Activated T-helper 1 cell treated with anti-CD3 and anti-CD28 coated beads, Interleukin-2, amount 50 U/mL, for 16 hours (primary cell): ENCODE data around the gene KIT.

Source experiments
- DNase-seq, 2 donors: peaks; one replicate each; pipeline ENCODE4 v3.0.0-alpha.2; 2020; ENCODE audit warnings: low read depth in 1 of 2, low spot score in 1 of 2

KIT gene

GRCh38 chr4:54695788-54696187 is 38.0 kb downstream of the KIT start:
- DNase-seq: no peak

DNA sequence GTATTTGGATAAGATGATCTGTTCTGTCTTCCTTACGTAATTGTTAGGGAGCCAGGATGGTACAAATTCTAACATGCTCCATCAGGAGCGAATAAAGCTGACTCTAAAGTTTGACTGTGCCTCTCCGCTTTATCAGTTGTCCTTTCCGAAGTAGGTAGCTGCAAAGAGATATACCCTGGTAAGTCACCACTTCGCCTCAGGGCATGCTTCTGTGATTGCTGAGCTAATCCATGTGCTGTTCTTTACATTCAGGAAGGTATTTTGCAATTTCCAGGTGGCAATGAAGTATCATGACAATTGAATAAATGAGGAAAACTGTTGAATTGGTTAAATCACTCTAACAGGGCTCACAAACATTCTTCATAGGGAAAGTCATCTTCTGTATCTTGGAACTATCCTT is 38.9 kb downstream of the KIT start:
- DNase-seq: no peak

GRCh38 chr4:54700986-54701385 is 43.2 kb downstream of the KIT start:
- no peak for DNase-seq

- no peak for DNase-seq
Measured at GRCh38 chr4:54703182-54703581, 45.4 kb downstream of the KIT start.

DNA sequence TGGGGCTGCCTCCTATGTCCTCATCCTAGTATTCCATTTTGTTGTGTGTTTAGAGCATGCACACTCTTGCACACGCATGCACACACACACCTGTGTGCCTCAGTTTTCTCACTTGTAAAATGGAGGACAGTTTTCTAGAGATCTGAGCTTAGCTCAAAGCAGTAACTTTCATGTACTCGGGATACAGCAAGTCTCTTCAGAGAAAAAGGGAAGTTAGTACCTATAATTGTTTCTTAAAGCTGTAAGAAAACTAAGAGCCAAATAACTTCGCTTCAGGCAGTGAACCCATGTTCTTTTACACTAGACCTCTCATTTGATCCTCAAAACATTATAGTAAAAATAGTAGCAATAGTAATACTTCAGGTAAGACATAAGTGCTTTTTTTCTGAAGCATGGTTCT is 49.6 kb downstream of the KIT start:
- no peak for DNase-seq

DNA sequence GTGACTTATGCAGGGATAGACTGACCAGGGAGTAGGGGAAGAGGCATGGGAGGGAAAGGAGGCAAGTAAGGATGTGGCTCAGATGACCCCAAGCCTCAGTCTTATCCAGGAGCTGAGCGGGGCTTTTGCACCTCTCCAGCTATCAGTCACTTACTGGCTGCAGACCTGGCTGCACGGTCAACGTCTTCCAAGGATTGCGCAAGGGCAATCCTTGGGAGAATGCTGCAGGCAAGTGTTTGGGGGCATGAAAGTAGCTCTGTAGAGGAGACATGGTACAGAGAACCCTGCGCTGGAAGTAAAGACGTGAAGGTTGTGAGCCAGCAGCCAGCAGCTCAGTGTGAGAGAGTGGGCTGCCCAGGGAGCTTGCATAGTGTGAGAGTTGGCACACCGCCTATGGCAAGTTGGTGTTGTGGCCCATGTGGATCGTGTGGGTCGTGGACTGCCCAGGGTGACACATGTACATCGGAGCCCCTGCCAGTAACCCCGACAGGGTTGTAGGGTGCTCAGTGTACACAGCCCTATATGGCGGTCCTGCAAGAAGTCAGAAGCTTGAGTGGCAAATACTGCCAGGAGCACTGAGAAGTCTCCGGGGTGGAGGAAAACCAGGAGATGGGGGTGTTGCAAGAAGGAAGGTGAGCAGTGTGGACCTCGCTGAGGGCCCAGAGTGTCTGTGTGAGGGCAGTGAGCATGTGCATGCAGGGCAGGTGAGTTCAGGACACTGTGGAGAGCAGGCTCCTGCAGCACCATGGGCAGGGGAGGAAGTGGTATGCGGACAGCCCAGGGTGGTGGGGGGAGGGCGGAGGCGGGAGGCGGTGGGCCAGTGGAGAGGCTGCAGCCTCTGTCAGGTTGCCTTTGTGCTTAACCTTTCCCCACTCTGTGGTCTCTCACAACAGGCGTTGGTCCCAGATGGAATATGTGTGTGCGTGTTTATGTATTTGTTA is 50.9 kb downstream of the KIT start:
- no peak for DNase-seq

- DNase-seq: no peak
Measured at GRCh38 chr4:54709400-54709799, 51.6 kb downstream of the KIT start.

GRCh38 chr4:54712206-54712605 is 54.4 kb downstream of the KIT start:
- DNase-seq: no peak

- no peak for DNase-seq
Measured at GRCh38 chr4:54714631-54715030, 56.9 kb downstream of the KIT start.

DNA sequence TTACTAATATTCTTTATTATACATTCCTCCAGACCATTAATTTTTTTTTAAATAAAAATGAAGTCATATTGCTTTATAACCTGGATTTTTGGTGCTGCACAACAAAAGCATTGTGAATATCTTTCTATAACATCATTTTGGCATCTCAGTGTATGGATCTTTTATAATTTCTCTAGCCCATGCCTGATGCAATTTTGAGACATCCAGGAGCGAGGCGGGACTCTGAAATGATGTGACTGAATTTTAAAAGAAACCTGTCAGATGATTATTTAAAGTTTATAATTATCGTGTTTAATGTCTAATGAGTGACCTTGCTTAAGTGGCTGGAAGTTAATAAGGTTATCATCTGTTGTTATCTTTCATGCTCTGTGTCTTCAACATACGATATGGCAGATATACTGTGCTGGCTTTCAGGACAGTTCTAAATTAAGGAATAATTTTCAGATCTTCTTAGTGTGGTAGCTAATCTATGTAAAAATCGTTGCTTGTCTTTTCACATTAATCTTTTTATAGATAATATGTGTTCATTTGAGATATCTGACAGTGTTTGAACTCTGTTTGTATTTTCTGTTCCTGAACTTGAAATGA is 58.8 kb downstream of the KIT start:
- DNase-seq: no peak

- no peak for DNase-seq
Measured at GRCh38 chr4:54717694-54718093, 59.9 kb downstream of the KIT start.

DNA sequence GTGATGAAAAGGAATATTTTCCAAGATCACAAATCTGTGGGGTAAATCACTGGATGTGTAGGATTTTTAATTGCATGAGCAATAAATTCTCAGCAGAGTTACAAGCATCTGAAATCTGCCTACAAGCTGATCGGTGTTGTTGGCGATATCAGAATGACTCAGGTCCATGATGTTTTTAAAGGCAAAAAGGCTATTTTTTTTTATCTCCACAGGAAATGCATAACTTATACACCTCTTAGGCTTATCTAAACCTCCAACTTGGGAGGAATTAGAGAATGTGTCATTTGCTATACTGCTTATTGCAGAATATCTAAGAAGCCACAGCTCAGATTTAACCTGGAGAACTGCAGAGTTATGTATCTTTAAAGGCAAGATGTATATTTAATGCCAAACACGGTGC is 61.6 kb downstream of the KIT start:
- DNase-seq: no peak

- no peak for DNase-seq
Measured at GRCh38 chr4:54723220-54723619, 65.5 kb downstream of the KIT start.

- no peak for DNase-seq
Measured at GRCh38 chr4:54723820-54724219, 66.1 kb downstream of the KIT start.

- DNase-seq: no peak
Measured at GRCh38 chr4:54726907-54727306, 69.2 kb downstream of the KIT start.

- no peak for DNase-seq
Measured at GRCh38 chr4:54727346-54727745, 69.6 kb downstream of the KIT start.

DNA sequence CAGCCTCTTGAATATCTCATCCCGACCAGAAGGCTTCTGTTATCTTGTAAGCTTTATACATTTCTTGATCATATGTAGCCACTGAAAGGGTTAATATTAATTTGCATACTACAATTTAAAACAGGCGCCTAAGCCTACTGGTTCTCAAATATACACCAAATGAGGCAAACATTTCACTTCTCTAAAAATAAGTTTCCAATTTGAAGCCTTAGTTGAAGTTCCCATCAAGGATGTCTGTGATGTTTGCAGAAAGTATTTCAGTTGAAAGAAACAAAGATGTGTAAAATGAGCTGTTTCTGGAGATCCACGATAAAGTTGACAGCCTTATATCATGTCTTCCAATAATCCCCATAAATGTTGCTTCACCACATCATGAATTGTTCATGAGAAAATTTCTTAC is 70.6 kb downstream of the KIT start:
- no peak for DNase-seq

GRCh38 chr4:54729256-54729655 is 71.5 kb downstream of the KIT start:
- no peak for DNase-seq

DNA sequence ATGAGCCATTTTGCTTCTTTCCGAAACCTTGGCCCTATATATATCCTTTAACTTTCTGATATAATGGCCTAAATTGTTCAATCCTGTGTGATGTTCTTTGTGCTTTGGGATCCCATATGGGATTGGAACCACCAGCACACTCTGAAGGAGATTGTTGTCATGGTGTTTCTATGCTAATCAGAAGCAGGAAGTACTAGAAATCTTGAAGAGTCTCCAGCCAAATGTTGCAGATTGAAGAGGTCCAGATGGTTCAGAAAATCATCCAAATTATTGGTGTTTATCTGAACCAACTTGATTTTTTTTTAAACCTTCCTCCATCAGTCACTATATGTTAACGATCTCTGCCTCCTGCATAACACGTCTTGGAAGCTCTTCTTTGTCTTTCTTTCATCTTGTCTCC is 72.8 kb downstream of the KIT start:
- no peak for DNase-seq

- no peak for DNase-seq
Measured at GRCh38 chr4:54731552-54731951, 73.8 kb downstream of the KIT start.

- no peak for DNase-seq
Measured at GRCh38 chr4:54731976-54732375, 74.2 kb downstream of the KIT start.

DNA sequence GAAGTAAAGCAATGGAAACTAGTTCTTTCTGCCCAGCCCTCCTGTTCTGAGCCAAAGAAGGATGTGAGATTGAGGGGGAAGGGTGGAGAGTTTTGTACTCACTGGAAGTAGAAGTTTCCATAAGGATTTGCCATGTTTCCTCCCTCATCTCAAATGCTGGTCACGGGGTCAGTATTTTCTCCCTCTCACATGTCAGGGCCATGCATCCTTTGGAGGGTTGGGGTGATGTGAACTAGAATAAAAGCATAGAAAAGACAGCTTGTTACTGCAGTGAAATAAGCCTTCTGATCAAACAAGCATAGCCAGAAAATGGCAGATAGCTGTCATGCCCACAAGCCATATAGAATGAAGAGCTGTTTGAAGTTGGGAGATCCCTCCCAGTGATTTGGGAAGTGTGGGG is 79.7 kb downstream of the KIT start:
- no peak for DNase-seq

- no peak for DNase-seq
Measured at GRCh38 chr4:54741202-54741601, 83.4 kb downstream of the KIT start.
